CD4-positive, alpha-beta T cell (primary cell): ENCODE data around the gene KCNIP4. TPM values are rescaled to one million over a fixed set of nuclear protein-coding genes. Genes with fewer than 3 reads are reported as not detected.

ENCODE experiments used
- ATAC-seq: fragments of 200-7000 bp; cut with Tn5 transposase; one replicate; pipeline ENCODE4 v1.10.0; 2022; ENCODE audit warnings: mild to moderate bottlenecking; ENCODE audit not compliant: poor library complexity
- CTCF ChIA-PET: fragments of 350-600 bp; sonication (Branson Sonifier 250); formaldehyde crosslinking; loops from one replicate; lab custom pipeline; 2021; ENCODE audit warnings: antibody characterized with exemption, inconsistent platforms; lab: Charles Lee
- POLR2A ChIA-PET: fragments of 350-600 bp; sonication (Branson Sonifier 250); formaldehyde crosslinking; loops from one replicate; lab custom pipeline; 2021; ENCODE audit warnings: antibody characterized with exemption, inconsistent platforms; lab: Charles Lee
- DNase-seq, 14 experiments: peaks; one replicate each; pipeline ENCODE4 v3.0.0-alpha.2; 2013 to 2020; ENCODE audit warnings: mixed read lengths in 2 of 14
- H3K27ac ChIP-seq, 2 donors: one replicate each; pipeline versions ENCODE4 v1.5.1 to v1.7.0; 2013; ENCODE audit warnings: low read length in 2 of 2, low read depth in 1 of 2, mild to moderate bottlenecking in 1 of 2
- H3K27me3 ChIP-seq, 2 experiments: 1 replicate in 1 of 2; 2 replicates in 1 of 2; pipeline versions ENCODE4 v1.6.1 to v1.7.0; 2013; ENCODE audit warnings: low read length in 2 of 2, control low read depth in 1 of 2, mild to moderate bottlenecking in 1 of 2, moderate library complexity in 1 of 2; ENCODE audit not compliant: insufficient read depth in 2 of 2, control insufficient read depth in 1 of 2
- H3K36me3 ChIP-seq: one replicate; pipeline ENCODE4 v1.6.1; 2013; ENCODE audit warnings: low read length, control low read depth; ENCODE audit not compliant: insufficient read depth
- H3K4me1 ChIP-seq: one replicate; pipeline ENCODE4 v1.6.1; 2013; ENCODE audit warnings: low read length, control low read depth; ENCODE audit not compliant: insufficient read depth
- H3K4me3 ChIP-seq: one replicate; pipeline ENCODE4 v1.5.1; 2013; ENCODE audit warnings: mild to moderate bottlenecking, low read length, moderate library complexity
- H3K9me3 ChIP-seq, 2 experiments: 1 replicate in 1 of 2; 2 replicates in 1 of 2; pipeline versions ENCODE4 v1.6.1 to v1.7.0; 2013; ENCODE audit warnings: low read length in 2 of 2, mild to moderate bottlenecking in 2 of 2, control low read depth in 1 of 2, moderate library complexity in 1 of 2; ENCODE audit not compliant: control insufficient read depth in 1 of 2, insufficient read depth in 1 of 2
- H3K27ac Mint-ChIP-seq: one replicate; pipeline ENCODE4 v1.8.0; 2020; ENCODE audit warnings: mixed read lengths
- H3K27me3 Mint-ChIP-seq: one replicate; pipeline ENCODE4 v1.8.0; 2021; ENCODE audit warnings: mixed read lengths
- H3K36me3 Mint-ChIP-seq: one replicate; pipeline ENCODE4 v1.8.0; 2021; ENCODE audit warnings: low read depth, mixed read lengths
- H3K4me1 Mint-ChIP-seq: one replicate; pipeline ENCODE4 v1.8.0; 2021; ENCODE audit warnings: low read depth, mixed read lengths
- H3K4me3 Mint-ChIP-seq: one replicate; pipeline ENCODE4 v1.8.0; 2020; ENCODE audit warnings: mild to moderate bottlenecking, mixed read lengths
- H3K9me3 Mint-ChIP-seq: one replicate; pipeline ENCODE4 v1.8.0; 2020; ENCODE audit warnings: mixed read lengths
- CTCF ChIP-seq: fragments of 200-600 bp; IDR thresholded peaks from one replicate; pipeline ENCODE4 v1.8.0; 2022; ENCODE audit warnings: antibody characterized with exemption, mild to moderate bottlenecking
- intact Hi-C, 2 experiments: fragments of 100-400 bp; cut with DNase I in 1 of 2; cut with micrococcal nuclease in 1 of 2; formaldehyde crosslinking; loops; one replicate each; pipeline versions ENCODE4 v1.15.1 to v1.9.0; 2023 to 2025; cut with DNase I, micrococcal nuclease
- total RNA-seq, 174 experiments: library from RNA in 2 of 174; stranded (reverse) in 2 of 174; gene quantifications; one replicate each; pipeline ENCODE4 v1.2.3 and lab custom pipeline; 2021 to 2026

The KCNIP4 gene
- total RNA-seq, 2 experiments from 2014 or later = not detected

GRCh38 chr4:20683766-20684165 lies 1264.8 kb downstream of the KCNIP4 start:
- POLR2A ChIA-PET = no interaction called here
- ATAC-seq (no peak), DNase-seq (no peak)
- Histone ChIP-seq H3K36me3 (no peaks in the 10 kb centered on the region), H3K4me1 (no peaks in the 10 kb centered on the region), H3K27me3 (no peaks in the 10 kb centered on the region), H3K27ac (no peak overlapping the region), H3K4me3 (no peak overlapping the region), H3K9me3 (no peaks in the 10 kb centered on the region)
- H3K4me3 Mint-ChIP-seq = no peak overlapping the region
- no peaks in the 10 kb centered on the region for H3K36me3 Mint-ChIP-seq
- H3K27ac Mint-ChIP-seq = no peak overlapping the region
- no peaks in the 10 kb centered on the region for H3K4me1 Mint-ChIP-seq
- TF ChIP-seq CTCF = no peak
- H3K27me3 Mint-ChIP-seq = peaks cover 10% of the 10 kb centered on the region
- intact Hi-C loops = loop anchor here (2.0 to 10.0 kb wide), 3 partner anchors 261 to 1993 kb away; no protein-coding TSS in a partner anchor
- CTCF ChIA-PET = interaction anchor here (2.4 kb wide), 1 partner anchor 19 kb away, joined by 11 read pairs; no protein-coding TSS in a partner anchor
- no peaks in the 10 kb centered on the region for H3K9me3 Mint-ChIP-seq

DNA sequence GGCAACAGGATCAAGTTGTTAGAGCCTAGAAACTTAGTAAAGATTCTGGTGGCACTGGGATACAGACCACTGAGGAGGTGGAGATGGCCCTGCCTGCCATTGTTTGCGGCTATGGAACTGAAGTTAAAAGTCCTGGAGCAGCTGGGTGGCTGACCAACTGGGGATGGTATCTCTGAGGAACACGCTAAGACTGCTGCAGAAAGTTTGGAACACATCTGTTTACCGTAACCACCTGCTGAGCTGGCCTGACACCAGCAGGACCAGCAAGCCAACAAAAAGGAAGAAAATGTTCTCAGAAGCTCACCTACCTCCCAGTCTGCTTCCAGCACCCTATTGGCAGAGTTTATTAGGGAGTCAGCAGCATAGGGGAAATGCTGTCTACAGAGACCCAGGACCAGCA lies 1265.7 kb downstream of the KCNIP4 start:
- Histone ChIP-seq H3K27ac (no peak overlapping the region), H3K36me3 (no peaks in the 10 kb centered on the region), H3K4me3 (no peak overlapping the region), H3K9me3 (no peaks in the 10 kb centered on the region), H3K4me1 (no peaks in the 10 kb centered on the region), H3K27me3 (peaks cover 0 to 2% of the 10 kb centered on the region in 2 experiments)
- Mint-ChIP-seq H3K4me1 (no peaks in the 10 kb centered on the region), H3K4me3 (no peak overlapping the region), H3K9me3 (no peaks in the 10 kb centered on the region), H3K36me3 (no peaks in the 10 kb centered on the region), H3K27me3 (peaks cover 13% of the 10 kb centered on the region), H3K27ac (no peak overlapping the region)
- CTCF ChIA-PET = no interaction called here
- DNase-seq (no peak), ATAC-seq (no peak)
- intact Hi-C loops = loop anchor here (2.0 to 10.0 kb wide), 3 partner anchors 261 to 1992 kb away; no protein-coding TSS in a partner anchor
- TF ChIP-seq CTCF = no peak
- POLR2A ChIA-PET = no interaction called here

GRCh38 chr4:20681271-20681670 lies 1267.3 kb downstream of the KCNIP4 start:
- Histone ChIP-seq H3K27me3 (peaks cover 0 to 2% of the 10 kb centered on the region in 2 experiments), H3K4me1 (no peaks in the 10 kb centered on the region), H3K36me3 (no peaks in the 10 kb centered on the region), H3K9me3 (no peaks in the 10 kb centered on the region), H3K4me3 (no peak overlapping the region), H3K27ac (no peak overlapping the region)
- Mint-ChIP-seq H3K4me3 (no peak overlapping the region), H3K4me1 (no peaks in the 10 kb centered on the region), H3K9me3 (no peaks in the 10 kb centered on the region), H3K36me3 (no peaks in the 10 kb centered on the region), H3K27me3 (peaks cover 18% of the 10 kb centered on the region), H3K27ac (no peak overlapping the region)
- no peak for DNase-seq
- CTCF ChIA-PET = no interaction called here
- no peak for ATAC-seq
- POLR2A ChIA-PET = no interaction called here
- intact Hi-C loops = loop anchor here (5.0 to 10.0 kb wide), 2 partner anchors 259 to 1456 kb away; no protein-coding TSS in a partner anchor
- TF ChIP-seq CTCF = no peak
